ENCODE results near the gene HCN2.
"Not testable (repeated sequence)": the region's sequence is repeated elsewhere in the genome, so short reads cannot be mapped to it uniquely, and the experiment has no call there.

The HCN2 gene

DNA sequence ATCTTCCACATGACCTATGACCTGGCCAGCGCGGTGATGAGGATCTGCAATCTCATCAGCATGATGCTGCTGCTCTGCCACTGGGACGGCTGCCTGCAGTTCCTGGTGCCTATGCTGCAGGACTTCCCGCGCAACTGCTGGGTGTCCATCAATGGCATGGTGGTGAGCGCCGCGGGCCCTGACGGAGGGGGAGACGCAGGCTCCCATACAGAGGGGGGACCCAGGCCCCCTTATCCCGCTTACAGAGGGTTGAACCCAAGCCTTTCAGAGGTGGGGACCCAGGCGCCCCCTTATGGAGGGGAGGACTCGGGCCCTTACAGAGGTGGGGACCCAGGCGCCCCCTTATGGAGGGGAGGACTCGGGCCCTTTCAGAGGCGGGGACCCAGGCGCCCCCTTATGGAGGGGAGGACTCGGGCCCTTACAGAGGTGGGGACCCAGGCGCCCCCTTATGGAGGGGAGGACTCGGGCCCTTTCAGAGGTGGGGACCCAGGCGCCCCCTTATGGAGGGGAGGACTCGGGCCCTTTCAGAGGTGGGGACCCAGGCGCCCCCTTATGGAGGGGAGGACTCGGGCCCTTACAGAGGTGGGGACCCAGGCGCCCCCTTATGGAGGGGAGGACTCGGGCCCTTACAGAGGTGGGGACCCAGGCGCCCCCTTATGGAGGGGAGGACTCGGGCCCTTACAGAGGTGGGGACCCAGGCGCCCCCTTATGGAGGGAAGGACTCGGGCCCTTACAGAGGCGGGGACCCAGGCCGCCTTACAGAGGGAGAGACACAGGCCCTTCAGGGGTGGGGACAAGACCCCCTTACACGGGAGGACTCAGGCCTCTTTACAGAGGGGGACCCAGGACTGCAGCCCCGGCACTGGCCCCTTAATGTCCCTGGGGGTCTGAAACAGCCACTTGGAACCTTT lies 15.6 kb downstream of the HCN2 start:
- not testable (repeated sequence) for FAIRE-seq

- FAIRE-seq, result no peak
Measured at GRCh38 chr19:607301-608154, 17.8 kb downstream of the HCN2 start.

DNA sequence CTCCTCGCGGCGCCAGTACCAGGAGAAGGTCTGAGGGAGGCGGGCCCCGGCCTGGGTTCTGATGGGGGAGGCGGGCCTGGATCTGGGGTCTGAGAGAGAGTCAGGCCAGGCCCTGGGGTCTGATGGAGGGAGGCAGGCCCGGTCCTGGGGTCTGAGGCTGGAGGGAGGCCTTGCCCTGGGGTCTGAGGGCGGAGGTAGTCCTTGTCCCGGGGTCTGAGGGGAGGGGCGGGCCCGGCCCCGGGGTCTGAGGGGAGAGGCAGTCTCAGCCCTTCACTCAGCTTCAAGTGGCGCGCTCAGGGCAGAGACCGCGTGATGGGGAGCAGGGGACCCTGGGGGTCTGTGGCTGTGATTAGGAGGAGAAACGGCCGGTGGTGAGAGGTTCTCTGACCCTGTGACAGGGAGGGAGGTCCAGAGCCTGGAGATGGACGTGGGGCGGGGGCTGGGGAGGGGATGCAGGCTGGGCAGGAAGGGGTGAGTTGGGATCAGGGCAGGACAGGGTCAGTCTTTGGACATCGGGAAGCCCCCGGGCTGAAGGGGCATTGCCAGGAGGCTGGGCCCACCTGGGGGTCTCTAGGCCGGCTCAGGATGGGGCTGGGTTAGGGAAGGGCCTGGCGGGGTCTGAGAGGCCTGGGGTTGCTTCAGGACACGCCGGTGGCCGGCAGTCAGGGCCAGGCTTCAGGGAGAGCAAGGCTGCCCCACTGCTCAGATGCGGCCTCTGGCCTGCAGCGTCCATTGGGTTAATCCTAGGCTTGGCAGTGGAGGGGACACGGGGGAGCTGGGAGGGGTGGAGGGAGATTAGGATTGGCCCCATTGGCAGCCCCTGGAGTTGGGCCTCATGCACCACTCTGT lies 18.7 kb downstream of the HCN2 start:
- no peak for FAIRE-seq

DNA sequence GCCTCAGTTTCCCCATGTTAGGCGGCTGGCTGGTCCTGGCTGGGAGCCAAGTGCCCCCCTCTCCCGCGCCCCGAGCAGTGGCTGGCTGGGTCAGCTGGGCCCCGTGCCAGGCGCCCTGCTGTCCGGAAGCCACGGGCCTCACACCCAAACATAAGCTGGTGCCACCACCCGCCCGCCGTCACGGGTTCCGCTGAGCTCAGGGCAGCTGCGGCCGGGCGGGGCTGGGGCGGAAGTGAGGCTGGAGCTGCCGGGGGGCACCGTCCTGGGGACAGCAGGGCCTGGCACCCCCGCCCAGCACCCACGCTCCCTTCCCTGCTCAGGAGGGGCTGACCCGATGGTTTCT lies 19.3 kb downstream of the HCN2 start:
- no peak for FAIRE-seq

GRCh38 chr19:610071-610800 lies 20.6 kb downstream of the HCN2 start:
- no peak for FAIRE-seq

GRCh38 chr19:610801-611480 lies 21.3 kb downstream of the HCN2 start:
- no peak for FAIRE-seq

GRCh38 chr19:611481-611868 lies 21.8 kb downstream of the HCN2 start:
- no peak for FAIRE-seq

DNA sequence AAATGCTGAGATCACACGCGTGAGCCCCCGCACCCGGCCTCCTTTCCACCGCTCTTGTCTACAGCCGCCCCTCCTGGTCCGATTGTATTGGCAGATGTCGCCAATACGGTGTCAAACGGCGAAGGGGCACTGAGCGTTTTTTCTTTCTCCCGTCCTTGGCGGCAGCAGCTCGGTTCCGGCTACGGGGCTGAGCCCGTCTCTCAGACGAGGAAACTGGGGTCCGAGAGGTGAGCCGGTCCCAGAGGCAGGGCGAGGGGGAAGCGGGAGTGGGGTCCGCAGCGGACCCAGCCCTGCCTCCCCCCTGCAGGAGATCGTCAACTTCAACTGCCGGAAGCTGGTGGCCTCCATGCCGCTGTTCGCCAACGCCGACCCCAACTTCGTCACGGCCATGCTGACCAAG lies 23.3 kb downstream of the HCN2 start:
- no peak for FAIRE-seq

- FAIRE-seq, result no peak
Measured at GRCh38 chr19:613732-614567, 24.3 kb downstream of the HCN2 start.

DNA sequence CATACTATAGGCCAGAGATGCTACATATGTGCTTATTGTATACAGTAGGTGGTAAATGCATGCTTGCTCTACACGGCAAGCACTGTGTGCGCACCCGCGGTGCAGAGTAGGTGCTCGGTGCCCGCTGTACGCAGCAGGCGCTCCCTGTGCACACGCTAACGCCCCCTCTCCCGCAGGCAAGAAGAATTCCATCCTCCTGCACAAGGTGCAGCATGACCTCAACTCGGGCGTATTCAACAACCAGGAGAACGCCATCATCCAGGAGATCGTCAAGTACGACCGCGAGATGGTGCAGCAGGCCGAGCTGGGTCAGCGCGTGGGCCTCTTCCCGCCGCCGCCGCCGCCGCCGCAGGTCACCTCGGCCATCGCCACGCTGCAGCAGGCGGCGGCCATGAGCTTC lies 25.9 kb downstream of the HCN2 start:
- no peak for FAIRE-seq

- FAIRE-seq, result no peak
Measured at GRCh38 chr19:616062-616700, 26.5 kb downstream of the HCN2 start.

DNA sequence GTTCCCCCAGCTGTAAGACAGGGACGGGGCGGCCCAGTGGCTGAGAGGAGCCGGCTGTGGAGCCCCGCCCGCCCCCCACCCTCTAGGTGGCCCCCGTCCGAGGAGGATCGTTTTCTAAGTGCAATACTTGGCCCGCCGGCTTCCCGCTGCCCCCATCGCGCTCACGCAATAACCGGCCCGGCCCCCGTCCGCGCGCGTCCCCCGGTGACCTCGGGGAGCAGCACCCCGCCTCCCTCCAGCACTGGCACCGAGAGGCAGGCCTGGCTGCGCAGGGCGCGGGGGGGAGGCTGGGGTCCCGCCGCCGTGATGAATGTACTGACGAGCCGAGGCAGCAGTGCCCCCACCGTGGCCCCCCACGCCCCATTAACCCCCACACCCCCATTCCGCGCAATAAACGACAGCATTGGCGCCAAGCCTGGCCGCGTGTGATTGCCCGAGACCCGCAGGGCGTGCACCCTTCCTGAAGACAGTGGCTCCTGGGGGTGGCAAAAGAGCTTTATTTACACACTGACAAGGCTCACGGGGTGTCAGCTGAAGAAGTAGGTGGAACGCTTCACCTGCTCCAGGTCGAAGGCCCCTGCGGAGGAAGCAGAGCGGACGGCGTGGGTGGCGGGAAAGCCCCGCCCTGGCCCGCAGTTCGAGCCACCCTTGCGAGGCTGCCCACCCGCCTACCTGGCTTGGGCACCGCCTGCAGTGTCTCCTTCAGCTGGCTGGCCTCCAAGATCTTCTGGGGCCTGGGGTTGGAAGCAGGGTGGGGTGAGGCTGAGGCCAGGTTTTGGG lies 27.3 kb downstream of the HCN2 start:
- FAIRE-seq, result no peak

DNA sequence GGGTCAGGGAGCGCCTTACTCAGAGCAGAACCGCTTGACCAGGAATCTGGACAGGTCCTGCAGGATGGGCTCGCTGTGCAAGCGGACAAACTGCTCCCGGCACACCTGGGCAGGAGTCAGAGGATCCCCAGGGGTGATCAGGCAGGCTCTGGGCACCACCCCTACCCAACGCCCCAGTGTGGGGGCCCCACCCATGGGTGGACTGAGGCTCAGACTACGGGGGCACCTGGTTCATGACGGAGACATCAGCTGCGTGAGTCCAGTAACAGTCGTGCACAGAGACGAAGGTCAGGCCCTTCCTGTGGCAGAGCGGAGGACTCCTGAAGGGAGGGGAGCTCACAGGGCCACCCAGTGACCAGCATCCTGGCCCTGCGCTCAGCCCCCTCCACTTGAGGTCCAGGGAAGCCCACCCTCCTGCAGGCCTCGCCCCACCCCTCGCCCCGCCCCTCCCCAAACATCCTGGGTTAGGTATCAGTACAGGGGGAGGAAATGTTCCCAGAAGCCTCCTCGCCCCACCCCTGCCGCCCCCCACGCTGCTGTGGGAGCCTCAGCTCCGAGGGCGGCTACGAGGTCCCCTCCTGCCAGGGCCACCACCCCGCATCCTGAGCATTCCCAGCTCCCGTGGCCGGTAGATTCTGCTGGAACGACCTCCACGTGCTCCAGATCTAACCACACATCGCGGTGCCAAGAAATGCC lies 28.0 kb downstream of the HCN2 start:
- FAIRE-seq, result no peak

DNA sequence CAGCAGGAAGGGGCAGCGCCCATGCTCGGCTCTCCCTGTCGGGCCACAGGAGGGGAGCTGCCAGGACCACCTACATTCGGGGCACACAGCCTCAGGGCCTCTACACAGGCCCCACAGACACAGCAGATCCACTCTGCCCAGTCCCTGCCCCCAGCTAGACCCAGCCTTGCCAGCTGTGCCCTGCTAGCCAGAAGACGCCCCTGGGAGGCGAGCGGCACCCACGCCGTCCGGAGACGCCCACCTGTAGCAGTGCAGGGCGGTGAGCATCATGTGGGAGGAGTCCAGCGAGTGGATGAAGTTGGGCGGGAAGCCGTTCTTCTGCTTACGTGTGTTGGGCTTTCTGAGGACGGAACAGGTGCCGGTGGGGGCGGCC lies 28.6 kb downstream of the HCN2 start:
- FAIRE-seq, result no peak

- FAIRE-seq, result no peak
Measured at GRCh38 chr19:618674-619285, 29.1 kb downstream of the HCN2 start.

DNA sequence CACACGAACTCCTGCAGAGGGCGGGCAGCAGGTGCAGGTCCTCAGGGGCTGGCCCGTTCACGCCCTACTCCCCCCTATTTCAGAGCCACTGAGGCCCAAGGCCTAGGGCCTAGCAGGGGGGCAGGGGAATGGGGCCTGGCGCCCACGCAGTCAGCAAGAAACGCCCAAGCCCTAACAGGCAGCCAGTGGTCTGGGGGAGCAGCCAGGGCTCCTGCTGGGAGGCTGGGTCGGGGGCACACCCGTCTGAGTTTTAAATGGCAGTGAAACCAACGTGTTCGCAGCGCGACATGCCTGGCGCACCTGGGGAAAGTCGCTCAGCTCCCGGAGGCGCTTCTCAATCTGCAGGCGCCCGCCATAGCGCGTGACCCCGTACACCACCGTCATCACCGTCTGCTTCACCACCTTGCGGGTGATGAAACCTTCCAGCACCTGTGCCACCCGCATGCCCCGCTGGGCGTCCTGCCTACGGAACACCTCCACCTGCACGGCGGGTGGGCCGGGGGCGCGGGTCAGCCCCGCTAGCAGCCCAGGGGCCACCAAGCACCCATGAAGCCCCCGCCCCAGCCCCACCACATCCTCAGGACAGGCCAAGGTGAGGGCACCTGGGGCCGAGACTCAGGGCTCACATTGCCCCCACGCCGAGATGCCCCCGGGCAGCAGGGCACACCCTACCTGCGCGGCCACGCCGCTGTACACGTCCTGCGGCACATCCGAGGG lies 29.8 kb downstream of the HCN2 start:
- no peak for FAIRE-seq

GRCh38 chr19:620166-620862 lies 30.6 kb downstream of the HCN2 start:
- no peak for FAIRE-seq

Measured in endometrium (tissue), 2 donors.